Esophagus mucosa (tissue), 1 donor: ENCODE measurements around the gene GALNT15. TPM values are rescaled to one million over a fixed set of nuclear protein-coding genes. Genes with fewer than 3 reads are reported as not detected.

ENCODE experiments used
- ATAC-seq: fragments of 200-7000 bp; cut with Tn5 transposase; one replicate; pipeline ENCODE4 v1.9.1; 2020
- total RNA-seq: library from RNA; stranded (reverse); gene quantifications from one replicate; pipeline ENCODE4 v1.2.4, GENCODE V29; 2023
- donor health status: DM: yes; HTN: yes; CAD: no.

The GALNT15 gene
- 1.8 TPM for total RNA-seq

GRCh38 chr3:16174389-16174788 is at the start of gene GALNT15:
TSS of gene GALNT15 (plus strand) at chr3:16174680. CDS start at chr3:16175152, 472 bp downstream.
- peak; percentile 62 for ATAC-seq

- no peak for ATAC-seq
Measured at GRCh38 chr3:16126634-16127033, 47.8 kb upstream of the GALNT15 start.

DNA sequence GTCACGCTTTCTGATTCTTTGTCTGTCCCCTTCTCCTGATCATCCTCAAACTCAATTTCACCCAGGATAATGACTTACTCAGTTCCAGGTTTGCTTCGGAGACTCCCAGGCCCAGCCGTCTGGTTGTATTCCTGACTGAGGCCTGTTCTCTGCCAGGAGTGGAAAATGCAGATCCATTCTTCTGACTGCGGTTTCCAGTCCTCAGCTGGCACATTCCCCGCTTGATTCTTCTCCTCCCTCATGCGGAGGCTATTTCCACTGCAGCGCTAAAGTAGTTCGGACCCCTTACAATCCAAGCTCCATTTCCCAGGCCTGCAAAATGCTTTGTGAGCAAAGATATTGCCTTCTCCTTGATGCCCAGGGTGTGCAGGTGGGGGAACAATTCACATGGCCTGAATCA is 47.2 kb upstream of the GALNT15 start:
- no peak for ATAC-seq

DNA sequence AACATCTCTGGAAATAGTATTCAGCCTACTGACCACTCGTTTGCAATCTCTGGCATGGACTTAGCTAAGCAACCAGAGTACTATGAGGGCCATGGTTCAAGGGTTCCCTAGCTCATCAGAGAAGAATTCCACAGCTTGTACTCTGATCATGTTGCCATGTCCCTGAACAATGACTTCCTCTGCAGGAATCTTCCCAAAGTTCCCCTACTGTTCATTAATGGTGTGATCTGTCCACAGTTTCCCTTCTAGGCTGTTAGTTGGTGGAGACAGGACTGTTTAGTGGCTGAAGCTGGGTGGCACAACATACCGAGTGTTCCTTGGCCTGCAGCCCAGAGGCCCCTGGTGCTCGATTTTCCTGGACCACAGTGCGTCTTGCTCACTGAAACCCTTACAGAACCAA is 44.4 kb upstream of the GALNT15 start:
- no peak for ATAC-seq

GRCh38 chr3:16132190-16132589 is 42.3 kb upstream of the GALNT15 start:
- ATAC-seq = no peak

DNA sequence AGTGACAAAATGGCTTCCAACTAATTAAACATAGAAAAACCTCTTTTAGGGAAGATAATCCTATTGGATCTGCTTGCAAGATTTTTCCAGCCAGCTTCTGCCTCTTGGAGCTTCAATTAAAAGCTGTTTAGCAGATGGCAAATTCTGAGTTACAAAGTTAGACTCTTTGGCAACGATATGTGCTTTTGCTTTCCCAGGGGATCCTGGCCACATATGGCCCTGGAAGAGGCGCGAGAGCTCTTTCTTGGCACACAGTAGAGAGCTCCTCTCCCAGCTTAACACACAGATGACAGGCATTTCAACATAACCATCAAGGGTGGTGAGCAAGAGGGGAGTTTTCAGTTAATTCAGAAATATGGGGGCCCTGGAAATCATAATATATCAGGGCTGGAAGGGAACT is 41.6 kb upstream of the GALNT15 start:
- no peak for ATAC-seq

DNA sequence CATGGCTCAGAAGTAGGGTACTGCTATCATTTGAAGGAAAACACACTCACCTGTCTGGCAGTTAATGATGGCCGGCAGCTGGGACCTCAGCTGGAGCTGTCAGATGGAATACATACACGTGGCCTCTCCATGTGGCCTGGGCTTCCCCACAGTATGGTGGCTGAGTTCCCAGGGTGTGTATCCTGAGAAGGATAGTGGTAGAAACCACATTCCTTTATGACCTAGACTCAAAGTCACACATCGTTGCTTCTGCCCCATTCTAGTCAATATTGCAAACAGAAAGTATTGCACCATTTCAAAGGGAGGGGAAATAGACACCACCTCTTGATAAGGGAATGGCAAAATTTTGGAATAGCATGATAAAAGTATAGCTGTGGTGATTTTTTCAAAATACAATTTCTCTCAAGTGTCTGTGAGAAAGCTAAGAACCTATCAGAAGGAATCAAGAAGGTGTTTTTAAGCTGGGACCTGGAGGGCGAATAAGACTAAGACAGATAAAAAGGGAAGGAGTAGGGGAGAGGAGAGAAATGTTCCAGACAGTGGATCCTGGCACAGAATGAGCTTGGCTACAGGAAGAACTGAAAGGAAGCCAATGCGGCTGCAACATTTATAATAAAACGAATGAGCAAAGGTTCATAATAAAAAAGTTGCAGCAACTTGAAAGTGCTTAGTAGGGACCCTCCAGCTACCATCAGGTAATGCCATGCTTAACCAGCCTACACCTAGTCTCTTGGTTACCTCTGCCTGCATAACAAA is 40.1 kb upstream of the GALNT15 start:
- no peak for ATAC-seq

- ATAC-seq = no peak
Measured at GRCh38 chr3:16136055-16136454, 38.4 kb upstream of the GALNT15 start.

- ATAC-seq = no peak
Measured at GRCh38 chr3:16137044-16137443, 37.4 kb upstream of the GALNT15 start.

DNA sequence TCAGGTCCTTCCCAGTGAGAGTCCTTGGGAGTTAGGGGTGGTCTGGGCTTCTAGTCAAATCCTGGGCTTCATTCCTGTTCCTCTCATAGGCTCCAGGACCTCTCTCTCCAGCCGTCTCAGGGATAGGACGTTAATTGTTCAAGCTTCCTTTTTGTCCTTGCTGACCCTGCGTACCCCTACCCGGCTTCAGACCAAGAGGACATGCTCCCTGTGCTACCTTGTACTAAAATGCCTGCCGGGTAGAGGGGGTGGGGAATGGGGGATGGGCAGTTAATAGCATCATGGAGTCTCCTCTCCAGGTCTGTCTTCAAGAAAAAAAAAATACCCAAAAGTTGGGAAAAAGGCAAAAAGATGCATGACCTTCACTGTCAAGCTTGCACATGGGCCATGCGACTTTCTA is 36.5 kb upstream of the GALNT15 start:
- no peak for ATAC-seq

GRCh38 chr3:16140116-16140893 is 34.2 kb upstream of the GALNT15 start:
- ATAC-seq = peak; percentile 63

- peak; percentile 32 for ATAC-seq
Measured at GRCh38 chr3:16140894-16141285, 33.6 kb upstream of the GALNT15 start.

- ATAC-seq = no peak
Measured at GRCh38 chr3:16142350-16143025, 32.0 kb upstream of the GALNT15 start.

- ATAC-seq = no peak
Measured at GRCh38 chr3:16143861-16144447, 30.5 kb upstream of the GALNT15 start.

- ATAC-seq = no peak
Measured at GRCh38 chr3:16145176-16145575, 29.3 kb upstream of the GALNT15 start.

DNA sequence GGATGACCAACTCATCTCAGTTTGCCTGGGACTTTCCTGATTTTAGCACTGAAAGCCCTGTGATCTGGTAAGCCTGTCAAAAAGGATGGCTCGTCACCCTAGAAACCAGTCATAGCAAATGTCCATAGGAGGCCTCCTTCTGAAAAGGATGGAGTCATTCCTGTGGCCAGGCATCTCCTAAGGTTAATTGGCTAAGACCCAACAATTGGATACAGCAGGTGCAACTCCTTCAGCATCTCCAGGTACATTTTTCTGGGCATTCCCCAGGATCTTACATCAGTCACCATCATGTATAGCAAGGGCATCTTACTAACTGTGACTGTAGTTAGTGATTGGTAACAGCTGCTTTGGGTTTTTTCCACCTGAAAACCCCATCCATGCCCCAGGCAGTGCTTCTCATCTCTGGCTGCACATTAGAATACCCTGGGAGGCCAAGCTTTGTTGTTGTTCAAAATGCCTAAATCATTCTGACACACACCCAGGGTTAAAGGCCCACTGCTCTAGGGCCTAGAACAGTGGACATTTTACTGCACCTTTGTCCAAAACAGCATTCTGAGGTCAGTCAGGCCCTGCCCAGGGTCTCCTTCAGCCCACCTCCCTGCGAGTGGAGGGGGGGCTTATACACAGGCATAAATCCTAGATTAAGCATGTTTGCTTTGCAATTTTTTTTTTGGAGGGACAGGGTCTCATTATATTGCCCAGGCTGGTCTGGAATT is 28.3 kb upstream of the GALNT15 start:
- ATAC-seq = no peak

- peak; percentile 79 for ATAC-seq
Measured at GRCh38 chr3:16147220-16147994, 27.1 kb upstream of the GALNT15 start.

DNA sequence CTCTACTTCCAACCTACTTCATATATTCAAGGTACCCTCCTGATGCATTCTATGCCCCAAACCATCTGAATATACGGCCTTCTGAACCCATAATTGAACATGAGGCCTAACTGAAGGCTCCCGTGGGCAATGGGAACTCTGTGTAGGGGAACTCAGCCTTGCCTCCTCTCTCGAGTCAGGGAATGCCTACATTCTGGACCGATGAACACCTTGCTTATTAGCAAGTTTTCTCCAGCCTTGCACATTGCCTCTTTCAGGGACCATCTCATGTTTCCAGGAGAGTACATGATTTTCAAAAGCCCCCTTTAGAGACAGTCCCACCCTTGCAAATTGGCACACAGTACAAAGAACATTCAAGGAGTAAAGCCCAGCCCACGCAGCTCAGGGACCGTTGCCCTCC is 26.3 kb upstream of the GALNT15 start:
- ATAC-seq = no peak

GRCh38 chr3:16148783-16149182 is 25.7 kb upstream of the GALNT15 start:
- peak; percentile 57 for ATAC-seq

- ATAC-seq = no peak
Measured at GRCh38 chr3:16150285-16150684, 24.2 kb upstream of the GALNT15 start.

- peak; percentile 22 for ATAC-seq
Measured at GRCh38 chr3:16151109-16151508, 23.4 kb upstream of the GALNT15 start.

GRCh38 chr3:16168211-16168610 is 6.3 kb upstream of the GALNT15 start:
- ATAC-seq = no peak
